DMS153 treated with DMSO at 0.1 percent for 48 hours (cell line): ENCODE results near the gene HEY2.
"Not testable (repeated sequence)": the region's sequence is repeated elsewhere in the genome, so short reads cannot be mapped to it uniquely, and the experiment has no call there.

Experiments
- DNase-seq: peaks from one replicate; lab custom pipeline; 2025; ENCODE audit not compliant: unreplicated experiment; lab: John Stamatoyannopoulos, UW

HEY2 gene

GRCh38 chr6:125749173-125749864 lies at the start of gene HEY2:
Gene HEY2 (plus strand): TSS chr6:125749632. CDS start chr6:125749777, 145 bp downstream.
- DNase-seq: peak; percentile 92

DNA sequence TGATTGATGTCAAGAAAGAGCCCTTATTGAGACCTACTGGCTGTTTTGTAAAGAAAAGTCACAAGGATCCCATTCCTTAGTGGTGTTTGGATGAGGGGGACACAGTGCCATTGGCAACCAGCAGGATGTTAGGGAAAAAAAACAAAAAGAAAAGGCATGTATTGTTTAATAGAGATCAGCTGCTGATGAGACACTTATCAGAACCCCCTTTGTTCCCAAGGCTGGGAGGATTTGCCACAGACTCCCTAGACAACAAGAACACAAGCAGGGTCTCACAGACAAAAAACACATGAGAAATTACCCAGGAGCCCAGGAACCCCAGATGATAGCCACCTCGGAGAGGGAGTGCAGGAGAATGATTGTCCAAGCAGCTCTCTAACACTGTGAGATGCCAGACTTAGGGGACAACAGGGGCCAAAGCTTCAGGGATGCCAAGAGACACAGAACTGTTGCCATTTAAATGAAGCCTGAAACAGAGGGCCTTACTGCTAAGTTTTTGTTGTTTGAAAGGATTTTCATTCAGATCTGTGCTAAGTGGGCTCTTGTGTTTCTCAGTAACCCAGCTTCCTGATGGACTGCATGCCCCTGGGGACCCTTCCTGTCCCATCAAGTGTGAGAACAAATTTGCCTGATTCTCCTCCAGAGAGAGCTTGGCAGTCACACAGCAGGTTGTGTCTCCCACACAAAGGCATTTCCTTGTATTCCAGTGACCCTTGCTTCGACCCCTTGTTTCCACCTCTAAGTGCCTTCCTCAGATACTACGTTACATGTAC lies 48.7 kb upstream of the HEY2 start:
- no peak for DNase-seq

- DNase-seq: no peak
These were observed 48.1 kb upstream of the HEY2 start for GRCh38 chr6:125701354-125701668.

GRCh38 chr6:125703882-125704281 lies 45.5 kb upstream of the HEY2 start:
- DNase-seq: not testable (repeated sequence)

DNA sequence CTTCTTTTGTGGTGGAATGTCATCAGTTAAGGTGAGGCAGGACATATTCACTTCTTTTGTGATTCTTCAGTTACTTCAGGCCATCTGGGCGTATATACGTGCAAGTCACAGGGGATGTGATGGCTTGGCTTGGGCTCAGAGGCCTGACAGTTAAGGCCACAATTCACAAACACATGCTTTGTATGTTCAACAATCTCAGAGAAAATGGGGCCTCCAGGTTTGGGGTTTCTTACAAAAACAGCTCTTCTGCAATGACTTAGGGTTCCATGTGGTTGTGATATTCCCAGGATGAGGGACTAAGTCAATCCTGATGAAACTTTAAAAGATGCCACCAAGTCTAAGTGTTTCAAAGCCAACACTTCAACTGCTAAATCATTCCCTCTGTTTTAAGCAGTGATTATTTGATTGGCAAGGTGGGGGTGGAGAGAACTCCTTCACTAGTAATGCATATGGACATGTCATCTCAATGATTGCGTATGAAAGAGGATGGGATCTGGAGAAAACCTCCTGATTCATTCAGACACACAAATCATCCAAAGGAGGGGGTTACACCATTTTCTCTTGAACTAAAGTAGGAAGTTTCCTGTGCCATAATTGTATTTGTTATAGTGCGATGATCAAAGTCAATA lies 41.7 kb upstream of the HEY2 start:
- DNase-seq: no peak

DNA sequence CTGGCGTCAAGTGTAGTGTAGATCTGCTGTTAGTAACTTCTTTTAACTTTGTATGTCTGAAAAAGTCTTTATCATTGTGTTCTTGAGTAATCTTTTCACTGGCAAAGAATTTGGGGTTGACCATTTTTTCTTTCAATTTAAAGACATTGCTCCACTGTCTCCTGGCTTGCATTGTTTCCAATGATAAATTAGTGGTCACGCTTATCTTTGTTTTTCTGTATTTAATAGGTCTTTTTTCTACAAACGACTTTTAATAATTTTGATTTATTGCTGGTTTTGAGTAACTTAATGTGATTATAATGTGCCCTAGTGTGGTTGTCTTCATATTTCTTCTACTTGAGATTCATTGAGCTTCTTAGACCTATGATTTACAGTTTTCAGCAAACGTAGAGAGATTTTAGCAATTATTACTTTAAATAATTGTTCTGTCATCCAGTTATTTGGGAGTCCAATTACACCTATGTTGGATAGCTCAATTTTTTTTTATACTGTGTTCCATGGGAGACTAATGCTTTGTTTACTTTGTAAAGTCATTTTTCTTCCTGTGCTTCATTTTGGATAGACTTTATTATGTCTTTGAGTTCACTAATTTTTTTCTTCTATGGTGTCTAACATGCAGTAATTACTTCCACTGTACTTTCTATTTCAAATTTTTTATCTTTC lies 38.3 kb upstream of the HEY2 start:
- DNase-seq: no peak

DNA sequence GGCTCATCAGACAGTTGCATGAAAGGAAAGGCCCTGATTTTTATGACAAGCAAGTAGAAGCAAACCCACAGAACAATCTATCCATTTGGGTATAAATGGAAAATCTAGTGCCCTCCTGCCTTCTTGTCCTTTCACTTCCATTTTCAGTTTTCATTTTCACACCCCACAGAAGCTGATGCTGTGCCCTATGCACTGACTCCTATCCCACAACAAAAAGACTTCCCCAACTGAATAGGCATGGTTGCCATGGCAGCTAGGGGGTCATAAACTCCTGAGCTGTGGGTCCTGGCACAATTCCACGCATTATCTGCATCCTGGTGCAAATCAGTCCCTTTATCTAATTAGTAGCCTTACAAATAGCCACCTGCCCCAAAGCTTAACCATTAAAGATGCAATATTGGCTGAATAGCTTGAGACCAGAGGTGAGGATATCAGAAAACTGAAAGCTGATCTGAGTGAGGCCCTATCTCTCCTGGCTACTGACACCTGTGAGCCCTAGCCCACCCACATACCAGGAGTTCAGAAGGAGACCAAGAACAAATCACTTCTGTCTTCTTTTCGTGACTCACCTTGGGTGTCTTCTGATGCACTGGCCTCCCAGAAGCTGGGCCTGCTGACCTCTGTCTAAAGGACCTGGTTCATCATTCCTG lies 34.9 kb upstream of the HEY2 start:
- no peak for DNase-seq

DNA sequence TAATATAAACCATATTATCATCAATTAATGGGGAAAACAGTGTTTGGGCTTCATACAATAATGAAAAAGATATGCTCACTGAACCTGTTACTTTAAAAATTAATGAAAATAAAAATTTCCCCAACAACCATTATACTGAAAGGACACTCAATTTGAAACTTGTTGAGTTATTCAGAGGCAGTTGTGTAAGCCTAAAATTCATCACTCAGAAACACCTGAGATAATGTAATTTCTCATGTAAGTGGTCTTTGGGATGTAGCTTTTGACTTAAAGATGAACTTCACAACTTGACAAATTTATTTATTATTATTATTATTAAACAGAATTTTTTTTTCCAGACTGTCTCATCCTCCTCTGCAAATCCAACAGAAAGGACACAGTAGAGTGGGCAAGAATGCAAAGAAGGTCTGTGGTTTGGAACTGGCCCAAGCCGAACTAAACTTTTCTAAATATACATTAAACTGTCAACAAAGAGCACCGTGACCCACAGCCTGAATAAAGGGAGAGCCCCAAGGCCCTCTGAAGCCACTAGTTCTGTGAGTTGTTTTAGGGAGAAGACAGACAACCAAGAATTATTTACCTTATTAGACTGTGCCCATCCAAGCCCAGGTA lies 32.2 kb upstream of the HEY2 start:
- no peak for DNase-seq

DNA sequence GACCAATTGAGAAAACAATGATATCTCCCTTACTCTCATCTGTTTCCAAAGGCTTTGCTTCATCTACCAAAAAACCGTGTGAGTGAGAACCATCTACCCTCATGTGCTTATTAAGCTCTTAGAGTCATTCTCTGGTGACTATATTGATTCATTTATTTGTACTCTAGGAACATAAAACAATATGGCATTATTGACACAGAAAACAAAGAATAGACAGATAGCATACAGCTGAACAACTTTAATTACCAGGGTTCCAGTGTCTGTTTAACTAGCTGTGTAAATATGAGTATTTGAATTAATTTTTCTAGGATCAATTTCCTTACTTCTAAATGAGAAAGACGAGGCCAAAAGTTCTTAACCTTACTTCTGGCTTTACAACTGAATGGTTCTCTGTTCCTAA lies 31.3 kb upstream of the HEY2 start:
- DNase-seq: no peak

DNA sequence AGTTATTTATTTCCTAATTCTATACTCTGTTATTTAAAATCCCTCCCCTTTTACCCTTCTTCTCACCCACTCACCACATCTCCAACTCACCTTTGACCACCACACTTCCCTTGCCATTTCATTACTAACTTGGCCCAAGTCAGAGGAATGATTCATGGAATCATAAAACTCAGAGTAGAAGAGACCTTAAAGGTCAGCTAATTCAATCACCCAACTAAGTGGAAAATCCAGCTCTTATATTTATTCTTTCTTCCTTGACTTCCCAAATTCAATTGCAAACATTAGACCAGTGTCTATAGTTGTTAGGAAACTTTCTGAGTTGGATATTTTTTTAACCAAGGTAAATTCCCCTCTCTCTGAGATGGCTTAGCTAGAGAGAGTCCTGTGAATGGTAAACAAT lies 26.5 kb upstream of the HEY2 start:
- no peak for DNase-seq

- no peak for DNase-seq
These were observed 22.2 kb upstream of the HEY2 start for GRCh38 chr6:125727216-125727615.

- no peak for DNase-seq
These were observed 20.7 kb upstream of the HEY2 start for GRCh38 chr6:125728739-125729138.

GRCh38 chr6:125729983-125730382 lies 19.4 kb upstream of the HEY2 start:
- no peak for DNase-seq

DNA sequence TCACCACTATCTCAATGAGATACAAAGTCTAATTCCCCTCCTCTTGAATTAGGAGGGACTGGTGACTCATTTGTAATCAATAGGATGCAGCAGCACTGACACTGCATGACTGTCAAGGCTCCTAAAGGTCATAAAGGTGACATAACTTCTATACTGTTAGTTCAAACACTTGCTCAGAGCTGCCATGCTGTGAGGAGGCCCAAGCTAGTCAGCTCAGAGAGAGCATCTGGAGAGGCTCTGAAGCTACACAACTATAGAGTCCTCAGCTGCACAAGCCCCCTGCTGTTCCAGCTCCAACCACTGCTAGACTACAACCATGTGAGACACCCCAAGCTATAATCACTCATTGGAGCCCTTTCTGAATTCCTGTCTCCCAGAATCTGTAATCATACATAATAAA lies 17.0 kb upstream of the HEY2 start:
- DNase-seq: no peak

DNA sequence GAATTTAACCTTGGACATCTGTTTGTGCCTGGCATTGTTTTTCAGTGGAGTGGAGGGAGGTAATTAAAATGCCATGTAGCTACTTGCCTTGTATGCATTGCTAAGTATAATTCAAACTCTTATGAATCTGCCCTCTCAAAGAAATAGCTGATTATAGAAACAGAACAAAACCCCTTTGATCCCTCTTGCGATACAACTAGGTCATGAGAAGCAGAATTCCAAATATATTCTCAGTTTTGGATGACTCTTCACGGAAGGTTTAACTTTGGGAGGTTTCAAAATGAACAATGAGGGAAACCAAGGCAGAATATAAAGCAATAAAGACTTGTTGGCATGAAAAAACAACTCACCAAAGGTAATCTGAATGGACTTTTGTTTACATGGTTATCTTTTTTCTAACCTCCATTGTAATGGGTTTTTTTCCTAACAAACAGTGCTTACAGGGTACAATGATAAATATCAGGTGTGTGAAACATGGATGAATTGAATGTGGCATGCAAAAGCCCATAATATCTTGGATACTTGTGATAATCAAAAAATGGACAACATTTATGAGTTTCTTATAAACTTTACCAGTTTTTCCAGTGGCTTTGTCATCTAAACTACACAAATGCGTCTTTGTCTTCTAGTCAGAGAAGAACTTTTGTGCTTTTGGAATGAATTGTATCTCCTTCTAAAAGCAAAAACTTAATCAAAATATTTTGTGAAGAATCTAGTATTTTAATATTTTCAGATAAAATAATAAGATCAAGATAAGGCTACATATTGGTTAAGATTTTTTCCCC lies 15.7 kb upstream of the HEY2 start:
- DNase-seq: no peak

DNA sequence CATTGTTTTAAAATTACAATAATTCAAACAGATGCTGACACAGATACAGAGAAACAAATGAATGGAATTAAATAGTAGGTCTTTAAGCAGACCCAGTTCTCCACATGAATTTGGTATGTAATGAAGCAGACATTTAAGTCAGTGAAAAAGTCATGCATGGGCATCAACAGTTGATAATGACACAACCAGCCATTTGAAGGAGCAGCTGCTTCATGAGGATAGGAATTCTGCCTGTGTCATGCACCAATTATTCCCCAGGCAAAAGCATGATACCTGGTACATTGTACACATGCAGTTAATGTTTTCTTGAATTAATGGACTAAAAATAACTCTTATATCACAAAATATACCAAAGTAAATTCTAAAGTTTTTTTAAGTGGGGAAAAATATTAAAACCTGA lies 11.2 kb upstream of the HEY2 start:
- no peak for DNase-seq

DNA sequence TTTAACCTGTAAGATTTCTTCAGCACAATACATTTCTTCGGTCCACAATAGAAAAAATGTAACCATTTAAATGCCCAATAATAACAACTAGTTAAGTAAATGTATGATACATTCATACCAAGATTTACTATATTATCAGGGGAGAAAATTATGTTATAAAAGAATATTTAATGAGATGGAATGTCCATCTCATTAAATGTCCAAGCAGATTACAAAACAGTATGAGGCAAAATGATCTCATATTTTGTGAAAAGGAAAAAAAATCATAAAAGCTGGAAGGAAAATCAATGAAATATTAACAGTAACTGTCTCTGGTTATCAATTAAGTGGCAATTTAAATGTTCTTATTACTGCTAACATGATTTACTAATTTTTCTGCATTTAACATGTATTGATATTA lies 10.1 kb upstream of the HEY2 start:
- no peak for DNase-seq

DNA sequence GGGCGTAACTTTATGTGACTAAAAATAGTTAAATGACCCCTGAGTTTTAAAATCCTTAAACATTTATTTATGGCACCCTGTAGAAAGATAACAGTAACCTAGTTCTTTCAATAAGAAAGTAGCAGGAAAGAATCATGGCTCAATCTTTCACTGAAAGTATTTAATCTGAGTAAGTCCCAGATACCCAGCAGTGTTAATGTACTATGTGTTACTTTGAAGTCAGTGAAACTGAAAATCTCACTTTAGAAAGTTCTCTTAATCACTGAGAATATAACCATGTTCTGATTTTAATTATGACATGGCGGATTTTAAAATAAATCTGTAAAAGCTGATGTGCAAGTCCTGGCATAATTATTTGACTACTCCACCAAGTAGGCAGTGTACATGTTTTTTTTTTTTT lies 8.1 kb upstream of the HEY2 start:
- no peak for DNase-seq

DNA sequence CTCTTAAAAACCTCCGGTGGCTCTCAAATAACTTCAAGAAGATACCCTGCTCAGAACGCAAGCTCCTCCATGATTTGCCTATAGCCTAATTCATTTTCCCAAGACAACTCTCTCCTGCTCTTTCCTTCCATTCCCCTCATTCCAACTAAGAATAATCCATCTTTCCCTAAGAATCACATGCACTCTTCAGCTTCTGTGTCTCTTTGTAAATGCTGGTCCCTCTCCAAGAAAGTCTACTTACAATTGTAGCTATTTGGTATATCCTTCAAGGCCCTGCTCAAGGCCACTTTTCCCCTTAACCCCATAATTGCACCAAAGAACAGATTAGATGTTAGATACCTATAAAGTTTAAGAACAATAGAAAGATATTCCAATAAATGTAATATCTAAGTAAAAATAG lies 7.4 kb upstream of the HEY2 start:
- DNase-seq: no peak

DNA sequence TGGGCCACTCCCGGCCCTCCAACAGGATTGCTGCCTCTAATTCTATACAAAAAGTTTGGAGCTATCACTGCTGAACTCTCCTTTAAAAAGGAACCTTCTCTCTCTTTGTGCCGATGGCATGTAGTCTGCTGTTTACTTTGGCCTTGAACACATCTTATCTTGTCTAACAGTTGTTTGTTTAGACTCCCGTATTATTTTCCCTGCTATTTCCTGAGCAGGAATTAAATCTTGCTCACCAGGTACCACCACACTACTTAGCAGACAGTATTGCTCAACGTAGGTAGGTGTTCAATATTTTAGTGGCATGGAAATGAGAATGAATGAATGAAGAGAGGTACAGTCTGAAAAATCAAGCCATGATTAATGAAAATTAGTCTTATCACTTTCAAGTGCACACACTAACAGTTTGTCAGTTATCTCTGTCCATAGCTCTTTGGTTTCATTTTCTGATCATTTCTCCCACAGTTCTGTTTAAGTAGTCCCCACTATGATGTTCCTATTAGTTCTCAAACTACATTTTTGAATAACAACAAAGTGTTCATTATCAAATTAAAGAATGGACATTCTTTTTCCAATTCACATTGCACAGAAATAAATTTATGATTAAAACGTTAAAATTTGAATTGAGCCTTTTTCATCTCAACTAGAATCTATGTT lies 6.8 kb upstream of the HEY2 start:
- DNase-seq: no peak
